ENCODE results near the gene SPATA2.

GRCh38 chr20:49872056-49872455, 43.3 kb downstream of the SPATA2 start:
- TF ChIP-seq, protein P1, sequence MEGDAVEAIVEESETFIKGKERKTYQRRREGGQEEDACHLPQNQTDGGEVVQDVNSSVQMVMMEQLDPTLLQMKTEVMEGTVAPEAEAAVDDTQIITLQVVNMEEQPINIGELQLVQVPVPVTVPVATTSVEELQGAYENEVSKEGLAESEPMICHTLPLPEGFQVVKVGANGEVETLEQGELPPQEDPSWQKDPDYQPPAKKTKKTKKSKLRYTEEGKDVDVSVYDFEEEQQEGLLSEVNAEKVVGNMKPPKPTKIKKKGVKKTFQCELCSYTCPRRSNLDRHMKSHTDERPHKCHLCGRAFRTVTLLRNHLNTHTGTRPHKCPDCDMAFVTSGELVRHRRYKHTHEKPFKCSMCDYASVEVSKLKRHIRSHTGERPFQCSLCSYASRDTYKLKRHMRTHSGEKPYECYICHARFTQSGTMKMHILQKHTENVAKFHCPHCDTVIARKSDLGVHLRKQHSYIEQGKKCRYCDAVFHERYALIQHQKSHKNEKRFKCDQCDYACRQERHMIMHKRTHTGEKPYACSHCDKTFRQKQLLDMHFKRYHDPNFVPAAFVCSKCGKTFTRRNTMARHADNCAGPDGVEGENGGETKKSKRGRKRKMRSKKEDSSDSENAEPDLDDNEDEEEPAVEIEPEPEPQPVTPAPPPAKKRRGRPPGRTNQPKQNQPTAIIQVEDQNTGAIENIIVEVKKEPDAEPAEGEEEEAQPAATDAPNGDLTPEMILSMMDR (IDR thresholded peaks at IDR 0.05), result no peak
- TF ChIP-seq POLR2AphosphoS5 (IDR thresholded peaks at IDR 0.05), result no peak
